Activated naive CD4-positive, alpha-beta T cell treated with anti-CD3 and anti-CD28 coated beads for 36 hours (primary cell): ENCODE measurements around the gene SPTBN4. TPM values are rescaled to one million over a fixed set of nuclear protein-coding genes. Genes with fewer than 3 reads are reported as not detected.
A peak's percentile ranks its signal among the peaks of the same experiment; 100 is the strongest.
"Not testable (repeated sequence)": the region's sequence is repeated elsewhere in the genome, so short reads cannot be mapped to it uniquely, and the experiment has no call there.

ENCODE experiments used
- CTCF ChIA-PET: fragments of 350-600 bp; sonication (Branson Sonifier 250); formaldehyde crosslinking; loops from one replicate; lab custom pipeline; 2021; ENCODE audit warnings: antibody characterized with exemption; lab: Charles Lee
- DNase-seq: peaks from one replicate; pipeline ENCODE4 v3.0.0-alpha.2; 2020
- H3K27ac Mint-ChIP-seq: one replicate; pipeline ENCODE4 v1.8.0; 2021; ENCODE audit warnings: mild to moderate bottlenecking, mixed read lengths
- H3K27me3 Mint-ChIP-seq: one replicate; pipeline ENCODE4 v1.8.0; 2021; ENCODE audit warnings: low read depth, mixed read lengths
- H3K36me3 Mint-ChIP-seq: one replicate; pipeline ENCODE4 v1.8.0; 2021; ENCODE audit warnings: low read depth, mixed read lengths
- H3K4me1 Mint-ChIP-seq: one replicate; pipeline ENCODE4 v1.8.0; 2021; ENCODE audit warnings: low read depth, mixed read lengths
- H3K4me3 Mint-ChIP-seq: one replicate; pipeline ENCODE4 v1.8.0; 2021; ENCODE audit warnings: mild to moderate bottlenecking, moderate library complexity, mixed read lengths
- H3K9me3 Mint-ChIP-seq: one replicate; pipeline ENCODE4 v1.8.0; 2021; ENCODE audit warnings: mixed read lengths
- intact Hi-C: fragments of 100-400 bp; cut with micrococcal nuclease; formaldehyde crosslinking; loops from one replicate; pipeline ENCODE4 v1.15.1; 2023
- total RNA-seq, 2 experiments: library from RNA; stranded (reverse); gene quantifications; one replicate each; pipeline ENCODE4 v1.2.3, GENCODE V29; 2021

SPTBN4 gene
- total RNA-seq, 2 experiments from 2014 or later = 0.91 to 1.1 TPM

DNA sequence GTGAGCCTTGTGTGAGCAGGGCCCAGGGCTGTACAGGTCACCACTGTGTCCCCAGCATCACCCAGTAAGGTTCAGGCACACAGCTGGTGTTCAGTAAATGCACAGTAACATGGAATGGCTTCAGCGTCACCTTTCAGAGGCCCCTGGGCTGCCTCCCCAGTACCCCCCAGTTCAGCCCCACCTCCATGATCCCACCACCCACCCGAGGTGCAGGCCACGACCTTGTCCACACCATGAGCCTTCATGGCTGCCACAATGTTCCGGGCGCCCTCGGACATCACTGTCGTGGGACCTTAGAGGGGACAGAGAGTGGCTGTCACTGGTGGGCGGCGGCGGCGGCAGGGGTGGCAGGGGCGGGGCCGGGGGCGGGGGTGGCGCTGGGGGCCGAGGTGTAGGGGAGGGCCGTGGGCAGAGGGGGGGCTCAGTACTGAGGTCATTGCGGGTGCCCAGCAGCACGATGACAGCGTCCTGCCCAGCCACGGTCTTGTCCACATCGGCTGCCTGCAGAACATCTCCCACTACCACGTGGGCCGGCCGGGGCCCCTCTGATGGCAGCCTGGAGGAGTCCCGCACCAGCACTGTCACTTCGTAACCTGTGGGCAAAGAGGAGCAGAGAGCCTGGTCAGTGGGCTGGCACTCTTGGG is 8.7 kb upstream of the SPTBN4 start:
- Mint-ChIP-seq H3K27me3 (no peaks in the 10 kb centered on the region), H3K4me3 (no peak overlapping the region), H3K36me3 (peaks cover 1% of the 10 kb centered on the region), H3K9me3 (no peaks in the 10 kb centered on the region), H3K27ac (no peak overlapping the region), H3K4me1 (no peaks in the 10 kb centered on the region)
- DNase-seq = no peak
- intact Hi-C loops = no loop called here
- CTCF ChIA-PET = no interaction called here

DNA sequence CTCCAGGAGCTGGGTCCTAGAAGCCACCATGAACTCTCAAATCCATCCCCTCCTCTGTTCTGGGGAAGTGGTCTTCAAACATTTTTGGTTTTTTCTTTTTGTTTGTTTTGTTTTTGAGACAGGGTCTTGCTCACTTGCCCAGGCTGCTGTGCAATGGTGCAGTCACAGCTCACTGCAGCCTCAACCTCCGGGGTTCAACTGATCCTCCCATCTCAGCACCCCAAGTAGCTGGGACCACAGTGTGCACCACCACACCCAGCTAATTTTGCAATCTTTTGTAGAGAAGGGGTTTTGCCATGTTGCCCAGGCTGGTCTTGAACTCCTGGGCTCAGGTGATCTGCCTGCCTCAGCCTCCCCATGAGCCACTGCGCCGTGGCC is 8.2 kb upstream of the SPTBN4 start:
- CTCF ChIA-PET = no interaction called here

DNA sequence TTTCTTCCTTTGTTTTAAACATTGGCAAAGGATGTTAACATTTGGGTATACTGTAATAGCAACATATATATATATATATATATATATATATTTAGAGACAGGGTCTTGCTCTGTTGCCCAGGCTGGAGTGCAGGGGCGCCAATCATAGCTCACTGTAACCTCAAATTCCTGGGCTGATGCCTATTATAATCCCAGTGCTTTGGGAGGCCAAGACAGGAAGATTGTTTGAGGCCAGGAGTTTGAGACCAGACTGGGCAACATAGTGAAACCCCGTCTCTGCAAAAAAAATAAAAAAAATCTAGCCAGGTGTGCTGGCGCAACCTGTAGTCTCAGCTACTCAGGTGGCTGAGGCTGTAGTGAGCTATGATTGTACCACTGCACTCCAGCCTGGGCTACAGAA is 6.6 kb upstream of the SPTBN4 start:
- CTCF ChIA-PET = no interaction called here
- Mint-ChIP-seq H3K36me3 (peaks cover 1% of the 10 kb centered on the region), H3K9me3 (no peaks in the 10 kb centered on the region), H3K27me3 (no peaks in the 10 kb centered on the region), H3K4me1 (peaks cover 13% of the 10 kb centered on the region), H3K4me3 (no peak overlapping the region), H3K27ac (no peak overlapping the region)
- DNase-seq = no peak
- intact Hi-C loops = loop anchor here (10.0 kb wide), 1 partner anchor 315 kb away; no protein-coding TSS in a partner anchor

More for the DNA sequence above, 8.2 kb upstream of the SPTBN4 start:
- Mint-ChIP-seq H3K9me3 (no peaks in the 10 kb centered on the region), H3K27ac (no peak overlapping the region), H3K4me1 (peaks cover 2% of the 10 kb centered on the region), H3K36me3 (peaks cover 1% of the 10 kb centered on the region), H3K27me3 (no peaks in the 10 kb centered on the region), H3K4me3 (no peak overlapping the region)
- no peak for DNase-seq
- intact Hi-C loops = no loop called here

DNA sequence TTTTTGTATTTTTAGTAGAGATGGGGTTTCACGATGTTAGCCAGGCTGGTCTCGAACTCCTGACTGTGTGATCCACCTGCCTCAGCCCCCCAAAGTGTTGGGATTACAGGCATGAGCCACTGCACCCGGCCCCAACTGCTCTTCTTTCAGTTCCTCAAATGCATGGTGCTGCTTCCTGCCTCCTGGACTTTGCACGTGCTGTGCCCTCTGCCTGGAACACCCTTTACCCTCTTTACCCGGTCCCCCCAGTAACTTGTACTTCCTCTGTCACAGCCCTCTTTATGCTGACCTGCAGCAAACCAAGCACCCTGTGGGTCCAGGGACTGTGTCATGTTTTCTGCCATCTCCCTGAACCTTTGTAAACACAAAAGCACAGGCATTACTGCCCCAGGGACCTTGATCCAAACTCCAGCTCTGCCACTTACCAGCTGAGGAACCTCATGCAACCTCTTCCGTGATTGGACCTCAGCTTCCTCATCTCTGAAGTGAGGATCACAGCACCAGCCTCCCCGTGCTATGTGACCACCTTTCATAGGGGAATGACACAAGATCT is 5.1 kb upstream of the SPTBN4 start:
- intact Hi-C loops = loop anchor here (10.0 kb wide), 1 partner anchor 317 kb away; no protein-coding TSS in a partner anchor
- CTCF ChIA-PET = no interaction called here
- Mint-ChIP-seq H3K4me1 (peaks cover 26% of the 10 kb centered on the region), H3K9me3 (no peaks in the 10 kb centered on the region), H3K27ac (no peak overlapping the region), H3K36me3 (peaks cover 4% of the 10 kb centered on the region), H3K27me3 (peaks cover 6% of the 10 kb centered on the region), H3K4me3 (no peak overlapping the region)
- DNase-seq = no peak

DNA sequence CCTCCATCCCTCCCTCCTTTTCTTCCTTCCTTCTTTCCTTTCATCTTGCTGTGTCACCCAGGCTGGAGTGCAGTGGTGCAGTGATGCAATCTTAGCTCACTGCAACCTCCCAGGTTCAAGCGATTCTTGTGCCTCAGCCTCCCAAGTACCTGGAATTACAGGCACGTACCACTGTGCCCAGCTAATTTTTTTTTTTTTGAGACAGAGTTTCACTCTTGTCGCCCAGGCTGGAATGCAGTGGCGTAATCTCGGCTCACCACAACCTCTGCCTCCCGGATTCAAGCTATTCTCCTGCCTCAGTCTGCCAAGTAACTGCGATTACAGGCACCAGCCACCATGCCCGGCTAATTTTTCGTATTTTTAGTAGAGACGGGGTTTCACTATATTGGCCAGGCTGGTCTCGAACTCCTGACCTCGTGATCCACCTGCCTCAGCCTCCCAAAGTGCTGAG is 3.2 kb upstream of the SPTBN4 start:
- not testable (repeated sequence) for H3K36me3 Mint-ChIP-seq, H3K4me3 Mint-ChIP-seq, DNase-seq, H3K27ac Mint-ChIP-seq, H3K27me3 Mint-ChIP-seq, H3K9me3 Mint-ChIP-seq
- CTCF ChIA-PET = interaction anchor here (0.6 to 2.6 kb wide), 35 partner anchors 8 to 712 kb away, joined by 3 to 13 read pairs (median 4); partner anchors contain the start of genes SERTAD1 and SERTAD3
- intact Hi-C loops = loop anchor here (2.0 to 10.0 kb wide), 2 partner anchors 65 to 319 kb away; no protein-coding TSS in a partner anchor
- H3K4me1 Mint-ChIP-seq = peaks cover 26% of the 10 kb centered on the region

DNA sequence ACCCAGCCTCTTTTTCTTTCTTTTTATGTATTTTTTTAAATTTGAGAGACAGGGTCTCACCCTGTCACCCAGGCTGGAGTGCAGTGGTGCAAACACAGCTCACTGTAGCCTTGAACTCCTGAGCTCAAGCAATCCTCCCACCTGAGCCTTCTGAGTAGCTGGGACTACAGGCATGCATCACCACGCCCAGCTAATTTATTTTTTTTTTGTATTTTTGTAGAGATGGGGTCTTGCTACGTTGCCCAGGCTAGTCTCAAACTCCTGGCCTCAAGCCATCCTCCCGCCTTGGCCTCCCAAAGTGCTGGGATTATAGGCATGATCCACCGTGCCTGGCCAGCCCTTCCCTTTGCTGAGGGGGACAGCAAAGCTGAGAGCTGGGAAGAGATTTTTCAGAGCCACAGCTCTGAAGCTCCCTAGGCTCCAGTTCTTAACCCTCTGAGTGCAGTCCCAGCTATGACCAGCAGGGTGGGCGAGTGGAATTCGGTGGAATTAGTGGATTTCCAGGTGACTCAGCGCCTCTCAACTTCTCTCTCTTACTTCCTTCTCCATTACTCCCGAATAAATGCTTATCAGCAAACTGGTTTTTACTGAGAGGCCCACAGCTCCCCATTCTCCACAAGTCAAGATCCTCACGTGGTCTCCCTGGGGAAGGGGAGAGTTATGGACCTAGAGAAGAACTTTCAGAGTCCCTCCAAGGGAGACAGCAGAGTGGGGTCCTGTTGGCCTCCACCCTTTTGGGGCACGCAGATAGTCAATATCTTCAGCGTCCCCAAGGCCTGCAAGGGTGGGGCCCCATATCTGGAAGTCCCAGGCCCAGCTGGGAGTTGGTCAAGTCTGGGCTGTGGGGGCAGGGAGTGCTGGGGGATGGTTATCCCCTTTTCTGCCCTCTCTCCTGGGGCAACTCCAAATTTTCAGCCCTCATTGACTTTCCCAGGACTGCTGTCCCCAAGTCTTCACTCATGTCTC is 2.5 kb upstream of the SPTBN4 start:
- intact Hi-C loops = loop anchor here (1.0 to 10.0 kb wide), 9 partner anchors 12 to 320 kb away; partner anchors contain the start of genes AKT2 and SERTAD1
- Mint-ChIP-seq H3K27me3 (peaks cover 10% of the 10 kb centered on the region), H3K9me3 (no peaks in the 10 kb centered on the region), H3K27ac (peak overlapping the region; percentile 50), H3K4me1 (peaks cover 26% of the 10 kb centered on the region), H3K4me3 (peak overlapping the region; percentile 78), H3K36me3 (peaks cover 4% of the 10 kb centered on the region)
- CTCF ChIA-PET = interaction anchor here (0.6 to 2.6 kb wide), 38 partner anchors 9 to 713 kb away, joined by 3 to 13 read pairs (median 4); partner anchors contain the start of genes SERTAD1 and SERTAD3
- peak; percentile 88 for DNase-seq

DNA sequence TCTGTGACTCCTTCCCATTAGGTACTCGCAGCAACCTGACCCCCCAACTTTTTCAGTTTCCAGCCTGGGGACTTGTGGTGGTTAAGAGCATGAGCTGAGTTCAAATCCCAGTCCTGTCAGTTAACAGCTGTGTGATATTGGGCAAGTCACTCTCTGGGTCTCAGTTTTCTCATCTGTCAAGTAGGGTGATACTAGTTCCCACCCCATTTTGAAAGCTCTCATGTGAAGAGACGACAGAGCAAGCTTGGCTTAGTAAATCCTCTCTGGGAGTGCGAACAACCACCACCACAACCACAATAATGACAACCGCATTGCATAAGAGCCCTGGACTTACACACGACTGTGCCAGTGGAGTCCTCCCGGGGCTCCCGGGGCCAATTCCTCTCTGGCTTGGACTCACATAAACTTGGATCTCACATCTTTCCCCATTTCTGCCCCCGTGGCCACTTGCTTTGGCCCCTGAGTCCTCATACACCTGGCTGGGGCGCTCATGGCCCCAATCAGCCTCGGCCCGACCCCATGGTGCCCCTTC is 1.7 kb upstream of the SPTBN4 start:
- CTCF ChIA-PET = interaction anchor here (0.6 to 2.6 kb wide), 24 partner anchors 10 to 174 kb away, joined by 3 to 13 read pairs (median 5); partner anchors contain the start of gene SERTAD3
- peaks cover 26% of the 10 kb centered on the region for H3K4me1 Mint-ChIP-seq
- intact Hi-C loops = loop anchor here (1.0 to 10.0 kb wide), 9 partner anchors 11 to 320 kb away; partner anchors contain the start of genes AKT2 and SERTAD1
- no peaks in the 10 kb centered on the region for H3K9me3 Mint-ChIP-seq
- peak overlapping the region; percentile 78 for H3K4me3 Mint-ChIP-seq
- H3K27ac Mint-ChIP-seq = peak overlapping the region; percentile 50
- H3K36me3 Mint-ChIP-seq = peaks cover 4% of the 10 kb centered on the region
- H3K27me3 Mint-ChIP-seq = peaks cover 10% of the 10 kb centered on the region
- DNase-seq = peak; percentile 61

DNA sequence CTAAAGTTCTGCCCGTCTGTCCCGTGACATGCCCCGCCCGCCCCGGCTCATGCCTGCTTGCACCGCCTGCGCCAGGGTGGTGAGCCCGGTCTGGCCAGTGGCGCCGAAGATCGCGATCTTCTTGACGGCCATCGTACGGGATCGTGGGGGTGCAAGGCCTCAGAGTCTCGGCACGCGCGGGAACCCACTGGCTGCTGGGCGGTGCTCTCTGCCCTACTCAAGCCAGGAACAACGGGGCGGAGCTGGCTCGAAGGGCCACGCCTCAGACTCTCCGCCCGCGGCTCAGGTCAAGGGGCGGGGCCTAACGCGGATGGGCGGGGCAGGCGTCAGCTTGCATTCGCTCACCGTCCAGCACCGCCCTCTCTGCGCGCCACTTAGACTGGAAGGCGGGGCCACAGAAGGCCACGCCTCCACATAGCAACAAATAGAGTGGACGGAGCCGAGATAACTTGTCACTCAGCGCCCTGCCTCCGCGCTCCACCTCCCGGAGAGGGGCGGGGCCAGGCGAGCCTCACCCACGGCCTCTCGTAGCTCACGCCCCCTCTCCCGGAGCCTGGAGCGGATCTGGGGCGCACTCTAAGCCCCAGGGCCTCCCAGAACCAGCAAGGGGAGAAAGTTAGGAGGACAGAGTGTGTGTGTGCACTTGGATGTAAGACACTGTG is 1.1 kb upstream of the SPTBN4 start, which contains the start of gene BLVRB:
Gene BLVRB (minus strand): TSS at position 189 of the 662 bp plus-strand sequence. CDS start 57 bp downstream, at position 132.
- DNase-seq = peak; percentile 100
- peak within 1 kb of the TSS; percentile 50 for H3K27ac Mint-ChIP-seq
- CTCF ChIA-PET = interaction anchor here (0.5 to 2.6 kb wide), 18 partner anchors 10 to 175 kb away, joined by 3 to 13 read pairs (median 5); no protein-coding TSS in a partner anchor
- intact Hi-C loops = loop anchor here (1.0 to 10.0 kb wide), 12 partner anchors 11 to 321 kb away; partner anchors contain the start of genes AKT2, C19orf47, COQ8B and PLD3
- H3K36me3 Mint-ChIP-seq = peaks cover 4% of the 10 kb centered on the region
- peak within 1 kb of the TSS; percentile 78 for H3K4me3 Mint-ChIP-seq
- peaks cover 10% of the 10 kb centered on the region for H3K27me3 Mint-ChIP-seq
- H3K4me1 Mint-ChIP-seq = peaks cover 26% of the 10 kb centered on the region
- no peaks in the 10 kb centered on the region for H3K9me3 Mint-ChIP-seq

DNA sequence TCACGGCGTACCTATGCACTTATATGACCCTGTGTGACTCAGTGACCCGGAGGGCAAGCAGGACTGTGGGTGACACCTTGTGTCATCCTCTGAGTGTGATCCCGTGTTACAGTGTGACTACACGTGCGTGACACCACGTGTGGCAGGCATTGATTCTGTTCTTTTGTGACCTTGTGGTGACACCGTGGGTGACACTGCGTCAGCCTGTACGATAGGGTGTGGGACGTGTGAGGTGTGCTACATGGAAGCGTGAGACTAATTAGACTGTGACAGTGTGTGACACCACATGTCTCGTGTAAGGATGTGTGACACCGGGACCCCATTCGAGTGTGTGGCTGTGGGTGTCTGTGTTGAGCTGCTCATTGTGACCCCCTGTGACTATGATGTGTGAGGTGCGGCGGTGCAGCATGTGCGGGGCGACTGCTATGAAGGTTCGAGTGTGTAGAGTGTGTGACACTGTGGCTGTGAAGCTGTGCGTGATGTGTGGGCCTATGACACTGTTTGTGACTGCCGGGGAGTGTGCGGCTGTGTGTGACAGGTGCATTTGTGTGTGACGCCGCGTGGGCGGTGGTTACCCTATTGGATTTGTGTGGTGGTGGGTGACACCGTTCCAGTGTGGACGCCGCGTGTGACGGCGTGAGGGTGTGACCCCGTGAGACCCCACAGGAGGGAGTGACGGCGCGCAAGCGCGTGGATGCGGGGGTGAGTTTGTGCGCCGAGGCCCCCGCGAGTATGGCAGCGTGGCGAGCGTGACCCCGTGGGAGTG is 399 bp upstream of the SPTBN4 start:
- peak overlapping the region; percentile 1 for H3K27ac Mint-ChIP-seq
- H3K4me1 Mint-ChIP-seq = peaks cover 26% of the 10 kb centered on the region

DNA sequence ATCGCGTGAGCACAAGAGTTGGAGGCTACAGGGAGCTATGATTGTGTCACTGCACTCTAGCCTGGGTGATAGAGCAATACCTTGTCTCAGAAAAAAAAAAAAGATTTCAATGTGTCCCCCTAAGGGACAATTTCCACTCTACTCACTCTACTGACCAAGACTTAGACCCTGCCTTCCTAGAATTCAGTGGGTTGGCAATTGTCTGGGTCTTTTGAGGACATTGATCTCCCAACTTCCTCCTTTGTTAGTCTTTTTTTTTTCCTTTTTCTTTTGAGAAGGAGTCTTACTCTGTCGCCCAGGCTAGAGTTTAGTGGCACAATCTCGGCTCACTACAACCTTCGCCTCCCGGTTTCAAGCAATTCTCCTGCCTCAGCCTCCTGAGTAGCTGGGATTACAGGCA is 2.2 kb downstream of the SPTBN4 start:
- Mint-ChIP-seq H3K4me3 (no peak overlapping the region), H3K4me1 (peaks cover 24% of the 10 kb centered on the region), H3K27ac (no peak overlapping the region), H3K27me3 (peaks cover 10% of the 10 kb centered on the region), H3K36me3 (peaks cover 4% of the 10 kb centered on the region), H3K9me3 (no peaks in the 10 kb centered on the region)
- no peak for DNase-seq
- intact Hi-C loops = loop anchor here (10.0 kb wide), 1 partner anchor 324 kb away; no protein-coding TSS in a partner anchor
- CTCF ChIA-PET = interaction anchor here (0.7 to 1.0 kb wide), 2 partner anchors 55 to 166 kb away, joined by 4 read pairs; no protein-coding TSS in a partner anchor

More for the DNA sequence above, 399 bp upstream of the SPTBN4 start:
- Mint-ChIP-seq H3K4me3 (peak overlapping the region; percentile 78), H3K36me3 (peaks cover 4% of the 10 kb centered on the region), H3K27me3 (peaks cover 10% of the 10 kb centered on the region), H3K9me3 (no peaks in the 10 kb centered on the region)
- intact Hi-C loops = loop anchor here (1.0 to 10.0 kb wide), 4 partner anchors 45 to 322 kb away; partner anchors contain the start of genes C19orf47, COQ8B and PLD3
- peak; percentile 84 for DNase-seq
- CTCF ChIA-PET = interaction anchor here (0.5 to 2.6 kb wide), 10 partner anchors 11 to 168 kb away, joined by 3 to 13 read pairs (median 6); no protein-coding TSS in a partner anchor
